B cell (primary cell): ENCODE results near the gene ERC1. TPM values are rescaled to one million over a fixed set of nuclear protein-coding genes. Genes with fewer than 3 reads are reported as not detected.

Experiments used
- ATAC-seq: fragments of 200-7000 bp; cut with Tn5 transposase; one replicate; pipeline ENCODE4 v1.10.0; 2021; ENCODE audit warnings: low read depth, mild to moderate bottlenecking, moderate number of reproducible peaks, moderate library complexity
- CTCF ChIA-PET: fragments of 350-600 bp; sonication (Branson Sonifier 250); formaldehyde crosslinking; loops from one replicate; lab custom pipeline; 2021; ENCODE audit warnings: antibody characterized with exemption, inconsistent platforms; lab: Charles Lee
- POLR2A ChIA-PET: fragments of 350-600 bp; sonication (Branson Sonifier 250); formaldehyde crosslinking; loops from one replicate; lab custom pipeline; 2021; ENCODE audit warnings: antibody characterized with exemption; lab: Charles Lee
- DNase-seq: peaks from one replicate; pipeline ENCODE4 v3.0.0; 2013
- H2AFZ ChIP-seq: 2 replicates; pipeline ENCODE4 v1.6.1; 2012; ENCODE audit warnings: mild to moderate bottlenecking, low read depth, low read length; ENCODE audit not compliant: insufficient read depth, poor library complexity, severe bottlenecking
- H3K27ac ChIP-seq, 2 donors: 1 replicate in 1 of 2; 2 replicates in 1 of 2; pipeline ENCODE4 v1.5.1; 2012 to 2013; ENCODE audit warnings: low read length in 2 of 2, mild to moderate bottlenecking in 2 of 2, moderate library complexity in 1 of 2
- H3K27me3 ChIP-seq, 4 experiments: fragments of 200-600 bp in 1 of 4; sonication (generic) in 1 of 4; replicated peaks in 1 of 4; 1 replicate in 2 of 4; 2 replicates in 2 of 4; pipeline versions ENCODE4 v1.6.1 to v1.7.0; 2013 to 2016; ENCODE audit warnings: low read length in 3 of 4, mild to moderate bottlenecking in 2 of 4, mixed read lengths in 1 of 4, moderate library complexity in 1 of 4; ENCODE audit not compliant: insufficient read depth in 4 of 4, control insufficient read depth in 3 of 4; ENCODE audit errors: control extremely low read depth in 1 of 4
- H3K36me3 ChIP-seq, 2 experiments: replicated peaks in 1 of 2; 1 replicate in 1 of 2; 2 replicates in 1 of 2; pipeline versions ENCODE4 v1.6.1 to v1.7.1; 2013; ENCODE audit warnings: low read length in 1 of 2; ENCODE audit not compliant: insufficient read depth in 2 of 2, control insufficient read depth in 1 of 2; ENCODE audit errors: control extremely low read depth in 1 of 2, extremely low read depth in 1 of 2
- H3K4me1 ChIP-seq, 2 donors: fragments of 200-600 bp in 1 of 2; sonication (generic) in 1 of 2; 1 replicate in 1 of 2; 2 replicates in 1 of 2; pipeline versions ENCODE4 v1.5.1 to v1.6.1; 2013 to 2017; ENCODE audit warnings: low read length in 2 of 2; ENCODE audit not compliant: control insufficient read depth in 2 of 2, insufficient read depth in 2 of 2
- H3K4me2 ChIP-seq: replicated peaks from 2 replicates; pipeline ENCODE3; 2012; ENCODE audit warnings: mild to moderate bottlenecking, low read depth, low read length; ENCODE audit not compliant: poor library complexity, severe bottlenecking
- H3K4me3 ChIP-seq, 5 experiments: fragments of 200-600 bp in 1 of 5; sonication (generic) in 1 of 5; 1 replicate in 3 of 5; 2 replicates in 2 of 5; pipeline versions ENCODE4 v1.5.1 to v1.7.0; 2011 to 2016; ENCODE audit warnings: low read length in 4 of 5, mild to moderate bottlenecking in 4 of 5, low read depth in 2 of 5, control low read depth in 1 of 5, moderate library complexity in 1 of 5; ENCODE audit not compliant: insufficient read depth in 1 of 5; ENCODE audit errors: control extremely low read depth in 1 of 5, extremely low read depth in 1 of 5
- H3K79me2 ChIP-seq: fragments of 200-600 bp; sonication (generic); one replicate; pipeline ENCODE4 v1.6.0; 2016; ENCODE audit warnings: low read length; ENCODE audit not compliant: control insufficient read depth, insufficient read depth
- H3K9ac ChIP-seq: fragments of 200-600 bp; sonication (generic); 2 replicates; pipeline ENCODE4 v1.6.1; 2017; ENCODE audit warnings: mild to moderate bottlenecking, low read length, moderate library complexity
- H3K9me3 ChIP-seq, 3 donors: one replicate each; pipeline versions ENCODE4 v1.6.1 to v1.7.1; 2013; ENCODE audit warnings: low read length in 2 of 3; ENCODE audit not compliant: control insufficient read depth in 2 of 3, insufficient read depth in 1 of 3; ENCODE audit errors: control extremely low read depth in 1 of 3
- H4K20me1 ChIP-seq: 2 replicates; pipeline ENCODE4 v1.6.0; 2012; ENCODE audit warnings: mild to moderate bottlenecking, low read length; ENCODE audit not compliant: insufficient read depth, control insufficient read depth, poor library complexity, severe bottlenecking
- H3K27ac Mint-ChIP-seq: one replicate; pipeline ENCODE4 v1.8.0; 2021; ENCODE audit warnings: mixed read lengths
- H3K27me3 Mint-ChIP-seq: one replicate; pipeline ENCODE4 v1.8.0; 2021; ENCODE audit warnings: mixed read lengths
- H3K4me1 Mint-ChIP-seq: one replicate; pipeline ENCODE4 v1.8.0; 2021; ENCODE audit warnings: mixed read lengths
- H3K4me3 Mint-ChIP-seq: one replicate; pipeline ENCODE4 v1.8.0; 2021; ENCODE audit warnings: mixed read lengths
- H3K9me3 Mint-ChIP-seq: one replicate; pipeline ENCODE4 v1.8.0; 2022; ENCODE audit warnings: mixed read lengths; ENCODE audit not compliant: insufficient read depth
- CTCF ChIP-seq: fragments of 200-600 bp; IDR thresholded peaks from one replicate; pipeline ENCODE4 v1.8.0; 2022; ENCODE audit warnings: antibody characterized with exemption, mild to moderate bottlenecking
- EZH2 ChIP-seq: IDR thresholded peaks from 2 replicates; pipeline ENCODE4 v1.6.1; 2012; ENCODE audit warnings: borderline replicate concordance, low read depth, mild to moderate bottlenecking, moderate library complexity, low read length; ENCODE audit not compliant: insufficient read depth, poor library complexity, severe bottlenecking
- WGBS: methylation state at CpG from one replicate; pipeline ENCODE4 v1.1.5; 2013; ENCODE audit warnings: missing lambda C conversion rate; ENCODE audit not compliant: insufficient coverage; 5-methylcytosine and 5-hydroxymethylcytosine counted together
- intact Hi-C: fragments of 100-400 bp; cut with micrococcal nuclease; formaldehyde crosslinking; loops from one replicate; pipeline ENCODE4 v1.10.0; 2022
- polyA plus RNA-seq: library from polyadenylated mRNA; depleted of rRNA; stranded (reverse); fragments of >200 nt; gene quantifications from 2 replicates; pipeline ENCODE4 v1.2.3, GENCODE V29; 2012
- total RNA-seq, 2 donors: library from RNA; stranded (reverse); fragments of 120-200 nt in 1 of 2; gene quantifications; 1 replicate in 1 of 2; 2 replicates in 1 of 2; pipeline versions ENCODE4 v1.2.3 to v1.2.4, GENCODE V29; 2013 to 2022

Gene ERC1
- total and polyA plus RNA-seq, 2 donors (not counting 1 experiment from before 2014, with no cell fraction given): 4.0 to 77.6 TPM

- Histone ChIP-seq H3K36me3 (no peaks in the 10 kb centered on the region), H3K4me2 (no peak overlapping the region), H3K27ac (no peak overlapping the region), H3K79me2 (no peaks in the 10 kb centered on the region), H3K27me3 (no peaks in the 10 kb centered on the region), H3K9ac (no peak overlapping the region), H3K4me1 (no peaks in the 10 kb centered on the region), H2AFZ (no peak overlapping the region), H3K9me3 (peaks cover 0 to 15% (median 4%) of the 10 kb centered on the region in 3 donors), H4K20me1 (no peaks in the 10 kb centered on the region), H3K4me3 (no peak overlapping the region)
- Mint-ChIP-seq H3K27me3 (no peaks in the 10 kb centered on the region), H3K27ac (no peak overlapping the region), H3K9me3 (no peaks in the 10 kb centered on the region), H3K4me3 (no peak overlapping the region), H3K4me1 (peaks cover 1% of the 10 kb centered on the region)
- ChIA-PET CTCF (no interaction called here), POLR2A (no interaction called here)
- TF ChIP-seq EZH2 (no peak), CTCF (no peak)
- no peak for DNase-seq
- no CpG with 5 or more reads among the region's 1 CpG for WGBS
- no peak for ATAC-seq
- intact Hi-C loops: no loop called here
Observed at GRCh38 chr12:1320021-1320420, 329.0 kb downstream of the ERC1 start.

- Histone ChIP-seq H3K27ac (no peak overlapping the region), H3K9ac (no peak overlapping the region), H3K27me3 (no peaks in the 10 kb centered on the region), H2AFZ (no peak overlapping the region), H3K9me3 (no peaks in the 10 kb centered on the region), H3K36me3 (no peaks in the 10 kb centered on the region), H3K4me3 (no peak overlapping the region), H3K4me2 (no peak overlapping the region), H4K20me1 (no peaks in the 10 kb centered on the region), H3K4me1 (no peaks in the 10 kb centered on the region), H3K79me2 (no peaks in the 10 kb centered on the region)
- Mint-ChIP-seq H3K27me3 (no peaks in the 10 kb centered on the region), H3K4me1 (peaks cover 1% of the 10 kb centered on the region), H3K27ac (no peak overlapping the region), H3K4me3 (no peak overlapping the region), H3K9me3 (no peaks in the 10 kb centered on the region)
- no peak for TF ChIP-seq CTCF
- no peak for TF ChIP-seq EZH2
- intact Hi-C loops: no loop called here
- CTCF ChIA-PET: interaction anchor here (0.8 kb wide), 1 partner anchor 11 kb away, joined by 3 read pairs; no protein-coding TSS in a partner anchor
- POLR2A ChIA-PET: no interaction called here
- no peak for DNase-seq
- WGBS: no CpG with 5 or more reads among the region's 3 CpGs
- no peak for ATAC-seq
Observed at GRCh38 chr12:1322821-1323220, 331.8 kb downstream of the ERC1 start.
